ENCODE measurements around the gene DNMT3L. TPM values are rescaled to one million over a fixed set of nuclear protein-coding genes. Genes with fewer than 3 reads are reported as not detected.
"Not testable (repeated sequence)": the region's sequence is repeated elsewhere in the genome, so short reads cannot be mapped to it uniquely, and the experiment has no call there.

Gene DNMT3L
- total RNA-seq, 1 donor from 2014 or later, result not detected

DNA sequence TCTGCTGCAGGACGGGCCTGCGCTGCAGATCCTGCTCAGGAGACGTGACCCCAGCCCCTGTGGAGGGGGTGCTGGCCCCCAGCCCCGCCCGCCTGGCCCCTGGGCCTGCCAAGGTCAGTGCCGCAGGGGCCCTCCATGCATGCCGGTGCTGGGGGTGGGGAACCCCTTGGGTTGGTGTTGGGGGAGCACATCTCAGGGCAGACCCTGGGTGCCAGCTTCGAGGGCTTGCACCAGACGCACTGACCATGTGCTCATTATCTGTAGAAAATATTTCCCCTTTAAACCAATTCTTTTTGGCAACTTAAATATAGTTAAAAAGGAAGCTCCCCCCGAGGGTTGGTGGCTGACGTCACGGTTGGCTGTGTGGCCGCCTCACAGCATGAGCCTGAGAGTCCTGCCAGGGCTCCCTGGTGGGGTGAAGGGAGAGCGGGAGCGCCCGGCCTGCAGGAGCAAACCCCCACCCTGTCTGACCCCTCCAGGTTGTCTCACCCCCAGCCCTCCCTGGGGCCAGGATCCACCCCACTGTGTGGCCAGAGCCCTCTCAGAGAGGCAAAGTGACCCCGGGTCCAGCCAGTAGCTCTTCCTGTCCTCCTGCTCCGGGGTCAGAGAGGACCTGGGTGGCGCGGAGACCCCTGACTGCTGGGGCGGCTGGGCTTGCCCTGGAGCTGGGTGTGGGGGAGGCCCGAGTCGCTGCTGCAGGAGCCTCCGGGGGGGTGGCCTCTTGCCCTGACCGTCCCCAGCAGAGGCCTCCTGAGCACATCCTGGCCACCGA is 32.9 kb upstream of the DNMT3L start:
- DNase-seq (ENCODE audit: low spot score), result peak; percentile 64

DNA sequence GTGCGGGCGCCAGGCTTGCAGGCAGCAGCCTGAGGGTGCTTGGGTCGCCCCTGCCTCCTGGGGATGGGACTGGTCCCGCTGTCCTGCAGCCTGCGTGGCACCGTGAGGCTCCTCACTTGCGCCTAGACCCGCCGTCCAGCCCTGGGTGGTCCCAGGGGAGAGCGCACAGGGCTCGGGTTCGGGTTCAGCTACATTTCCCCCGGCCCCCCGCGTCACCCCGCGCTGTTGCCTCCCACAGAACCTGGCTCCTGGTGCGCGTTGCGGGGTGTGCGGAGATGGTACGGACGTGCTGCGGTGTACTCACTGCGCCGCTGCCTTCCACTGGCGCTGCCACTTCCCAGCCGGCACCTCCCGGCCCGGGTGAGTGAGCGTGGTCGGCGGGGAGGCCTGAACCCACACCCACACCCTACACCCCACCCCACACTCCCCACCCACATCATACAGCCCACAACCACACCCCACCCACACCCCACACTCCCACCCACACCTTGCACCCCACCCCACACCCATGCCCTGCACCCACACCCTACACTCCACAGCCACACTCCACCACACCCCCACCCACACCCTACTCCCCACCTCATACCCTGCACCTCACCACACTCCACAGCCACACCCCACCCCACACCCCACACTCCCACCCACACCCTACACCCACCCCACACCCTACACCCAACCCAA is 32.0 kb upstream of the DNMT3L start:
- no peak for DNase-seq (ENCODE audit: low spot score)

DNA sequence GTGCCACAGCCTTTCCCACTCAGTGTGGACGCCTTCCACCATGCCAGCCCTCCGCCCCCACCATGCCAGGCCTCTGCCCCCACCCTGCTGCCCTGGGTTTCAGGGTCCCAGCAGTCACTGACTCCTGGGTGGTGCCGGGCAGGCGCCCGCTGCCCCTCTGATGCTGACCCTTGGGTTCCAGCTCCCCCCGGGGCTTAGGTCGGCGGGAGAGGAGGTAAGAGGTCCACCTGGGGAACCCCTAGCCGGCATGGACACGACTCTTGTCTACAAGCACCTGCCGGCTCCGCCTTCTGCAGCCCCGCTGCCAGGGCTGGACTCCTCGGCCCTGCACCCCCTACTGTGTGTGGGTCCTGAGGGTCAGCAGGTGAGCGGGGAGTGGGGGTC is 31.1 kb upstream of the DNMT3L start:
- DNase-seq (ENCODE audit: low spot score), result no peak

DNA sequence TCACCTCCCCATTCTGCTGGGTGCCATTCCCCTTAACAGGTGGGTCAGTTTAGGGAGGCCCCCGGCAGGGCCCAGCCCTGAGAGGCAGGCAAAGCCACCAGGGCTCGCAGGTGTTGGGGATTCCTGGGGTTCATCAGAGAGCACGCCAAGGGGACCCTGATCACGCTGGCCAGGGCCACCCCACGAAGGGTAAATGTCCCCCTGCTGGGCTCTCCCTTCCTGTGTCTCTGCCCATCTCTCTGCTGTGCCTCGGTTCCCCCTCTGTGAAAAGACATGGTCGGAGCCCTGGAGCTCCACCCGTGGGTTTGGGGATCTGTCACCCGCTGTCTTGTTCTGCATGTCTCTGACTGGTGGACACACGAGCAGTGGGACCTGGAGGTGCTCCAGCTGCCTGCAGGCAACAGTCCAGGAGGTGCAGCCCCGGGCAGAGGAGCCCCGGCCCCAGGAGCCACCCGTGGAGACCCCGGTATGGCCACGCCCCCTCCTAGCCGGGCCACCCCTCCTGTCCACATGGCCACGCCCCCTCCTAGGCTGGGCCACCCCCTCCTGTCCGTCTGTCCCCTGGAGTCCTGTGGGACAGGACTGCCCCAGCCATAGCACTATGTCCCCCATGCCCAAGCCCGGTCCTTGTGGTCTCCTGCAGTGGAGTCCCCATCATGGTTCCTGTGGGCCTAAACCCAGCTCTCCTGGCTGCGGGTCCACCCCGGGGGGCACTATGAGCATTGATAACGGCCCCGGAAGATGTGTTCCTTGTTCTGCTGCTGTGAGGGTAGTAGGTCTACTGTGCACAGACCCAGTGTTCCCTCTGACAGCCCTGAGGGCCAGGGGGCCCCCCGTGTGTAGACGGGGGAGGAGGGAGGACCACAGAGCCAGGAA is 30.5 kb upstream of the DNMT3L start:
- no peak for DNase-seq (ENCODE audit: low spot score)

DNA sequence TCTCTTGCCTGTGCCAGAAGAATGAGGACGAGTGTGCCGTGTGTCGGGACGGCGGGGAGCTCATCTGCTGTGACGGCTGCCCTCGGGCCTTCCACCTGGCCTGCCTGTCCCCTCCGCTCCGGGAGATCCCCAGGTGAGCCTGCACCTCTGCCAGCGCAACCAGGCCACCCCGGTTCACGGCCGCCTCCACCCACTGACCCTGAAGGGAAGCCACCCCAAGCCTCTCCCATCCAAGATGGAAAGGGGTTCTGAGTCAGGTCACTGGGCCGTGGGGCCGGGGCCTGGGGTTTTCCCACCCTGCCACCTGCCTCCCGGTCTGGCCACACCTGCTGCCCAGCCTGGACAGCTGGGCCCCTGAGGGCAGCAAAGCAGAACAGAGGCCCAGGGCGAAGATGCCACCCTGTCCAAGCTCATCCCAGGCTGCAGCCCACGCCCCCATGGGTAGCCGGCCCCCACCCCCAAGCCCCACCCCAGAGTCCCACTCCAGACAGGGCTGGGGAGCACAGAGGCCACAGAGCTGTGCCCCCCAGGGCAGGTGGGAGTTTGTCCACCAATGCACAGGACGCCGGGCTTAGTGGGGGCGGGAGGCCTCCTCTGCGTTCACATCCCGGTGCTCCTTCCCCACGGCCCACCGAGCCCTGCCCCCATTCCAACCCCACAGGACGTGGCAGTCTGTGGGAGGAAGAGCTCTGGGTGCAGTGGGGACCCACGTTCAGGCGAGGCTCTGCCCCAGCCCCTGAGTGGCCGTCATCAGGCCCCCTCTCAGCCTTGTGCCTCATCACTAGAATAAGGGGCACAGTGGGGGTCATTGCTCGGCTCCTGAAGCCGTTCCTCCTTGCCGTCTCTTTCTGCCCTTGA is 29.6 kb upstream of the DNMT3L start:
- DNase-seq (ENCODE audit: low spot score), result no peak

DNA sequence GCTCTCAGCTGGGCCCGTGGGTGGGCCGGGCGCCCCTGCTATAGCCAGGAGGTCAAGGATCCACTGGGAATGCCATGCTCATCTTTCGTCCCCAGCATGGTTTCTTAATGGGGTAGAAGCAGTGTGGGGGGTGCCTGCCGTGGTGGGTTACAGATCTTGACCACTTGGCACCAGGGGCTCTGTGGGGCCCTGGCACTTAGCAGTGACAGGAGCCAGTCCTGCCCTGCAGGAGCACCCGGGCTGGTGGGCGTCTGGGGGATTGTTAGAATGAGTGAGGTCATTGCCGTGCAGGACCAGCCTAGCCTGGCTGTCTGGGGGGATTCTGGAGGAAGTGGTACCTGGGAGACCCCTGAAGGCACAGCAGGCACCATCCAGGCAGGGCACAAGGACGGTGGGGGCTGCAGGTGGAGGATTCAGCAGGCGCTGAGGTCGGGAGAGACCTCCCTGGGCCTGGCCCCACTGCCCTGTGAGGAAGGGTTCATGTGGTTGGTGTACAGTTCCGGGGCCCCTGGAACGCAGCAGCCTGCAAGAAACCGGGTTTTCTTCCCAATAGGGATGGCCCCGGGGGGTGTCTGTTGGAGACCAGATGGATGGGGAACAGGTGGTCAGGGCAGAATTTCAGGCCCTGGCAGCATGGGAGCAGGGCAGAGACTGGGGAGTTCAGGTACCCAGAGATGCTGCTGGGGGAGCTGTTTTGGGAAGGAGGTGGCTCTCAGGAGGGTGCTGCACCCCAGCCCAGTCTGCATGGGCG is 28.8 kb upstream of the DNMT3L start:
- DNase-seq (ENCODE audit: low spot score), result no peak

DNA sequence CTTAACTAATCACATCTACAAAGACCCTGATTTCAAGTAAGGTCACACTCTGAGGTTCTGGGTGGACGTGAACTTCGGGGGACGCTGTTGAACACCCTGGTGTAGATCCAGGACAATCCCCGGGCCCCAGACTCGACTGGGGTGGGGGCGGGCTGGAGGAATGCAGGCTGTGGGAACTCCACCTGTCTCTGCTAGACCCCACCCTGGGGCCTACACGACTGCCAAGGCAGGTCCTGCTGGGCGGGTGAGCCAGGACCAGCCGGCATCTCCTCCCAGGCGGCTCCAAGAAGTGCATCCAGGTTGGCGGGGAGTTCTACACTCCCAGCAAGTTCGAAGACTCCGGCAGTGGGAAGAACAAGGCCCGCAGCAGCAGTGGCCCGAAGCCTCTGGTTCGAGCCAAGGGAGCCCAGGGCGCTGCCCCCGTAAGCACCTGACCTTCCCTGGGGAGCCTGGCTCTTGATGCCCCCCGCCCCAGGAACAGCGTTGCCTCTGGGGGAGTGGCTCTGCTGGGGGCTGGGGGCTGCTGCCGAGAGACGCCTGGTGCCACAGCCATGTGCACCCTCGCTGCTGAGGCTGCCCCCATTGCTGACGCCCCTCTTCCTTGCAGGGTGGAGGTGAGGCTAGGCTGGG is 27.8 kb upstream of the DNMT3L start:
- no peak for DNase-seq (ENCODE audit: low spot score)

DNA sequence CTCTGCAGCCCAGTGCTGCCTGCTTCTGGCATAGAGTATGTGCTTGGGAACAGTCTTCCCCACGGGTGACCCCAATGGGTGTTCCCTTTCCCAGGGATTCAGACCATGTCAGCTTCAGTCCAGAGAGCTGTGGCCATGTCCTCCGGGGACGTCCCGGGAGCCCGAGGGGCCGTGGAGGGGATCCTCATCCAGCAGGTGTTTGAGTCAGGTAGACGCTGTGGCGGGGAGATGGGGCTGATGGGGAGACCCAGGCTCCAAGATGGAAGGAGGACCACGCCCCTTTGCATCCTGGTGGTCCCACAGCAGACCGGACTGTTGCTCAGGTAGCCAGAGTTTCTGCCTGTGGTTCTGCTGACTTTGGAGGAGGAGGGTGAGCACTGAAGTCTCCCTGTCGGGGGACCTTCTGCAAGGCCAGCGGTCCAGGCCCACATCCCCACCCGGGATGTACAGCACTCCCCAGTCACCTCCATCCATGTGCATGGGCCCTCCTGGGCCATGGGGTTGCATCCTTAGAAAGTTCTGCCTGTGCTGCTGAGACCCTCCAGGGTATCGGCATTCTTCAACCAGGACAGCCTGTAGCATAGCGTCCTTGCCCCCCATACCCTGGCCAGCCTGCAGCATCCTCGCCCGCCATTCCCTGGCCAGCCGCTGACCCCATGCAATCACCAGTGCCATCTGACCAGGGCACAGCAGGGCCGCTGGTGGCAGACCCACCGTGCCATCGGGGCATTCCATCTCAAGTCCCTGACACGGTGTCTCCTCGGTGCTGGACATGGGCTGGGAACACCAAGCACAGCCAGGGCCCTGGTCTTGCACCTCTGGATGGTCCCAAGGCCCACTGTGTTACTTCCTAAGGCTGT is 26.8 kb upstream of the DNMT3L start:
- no peak for DNase-seq (ENCODE audit: low spot score)

DNA sequence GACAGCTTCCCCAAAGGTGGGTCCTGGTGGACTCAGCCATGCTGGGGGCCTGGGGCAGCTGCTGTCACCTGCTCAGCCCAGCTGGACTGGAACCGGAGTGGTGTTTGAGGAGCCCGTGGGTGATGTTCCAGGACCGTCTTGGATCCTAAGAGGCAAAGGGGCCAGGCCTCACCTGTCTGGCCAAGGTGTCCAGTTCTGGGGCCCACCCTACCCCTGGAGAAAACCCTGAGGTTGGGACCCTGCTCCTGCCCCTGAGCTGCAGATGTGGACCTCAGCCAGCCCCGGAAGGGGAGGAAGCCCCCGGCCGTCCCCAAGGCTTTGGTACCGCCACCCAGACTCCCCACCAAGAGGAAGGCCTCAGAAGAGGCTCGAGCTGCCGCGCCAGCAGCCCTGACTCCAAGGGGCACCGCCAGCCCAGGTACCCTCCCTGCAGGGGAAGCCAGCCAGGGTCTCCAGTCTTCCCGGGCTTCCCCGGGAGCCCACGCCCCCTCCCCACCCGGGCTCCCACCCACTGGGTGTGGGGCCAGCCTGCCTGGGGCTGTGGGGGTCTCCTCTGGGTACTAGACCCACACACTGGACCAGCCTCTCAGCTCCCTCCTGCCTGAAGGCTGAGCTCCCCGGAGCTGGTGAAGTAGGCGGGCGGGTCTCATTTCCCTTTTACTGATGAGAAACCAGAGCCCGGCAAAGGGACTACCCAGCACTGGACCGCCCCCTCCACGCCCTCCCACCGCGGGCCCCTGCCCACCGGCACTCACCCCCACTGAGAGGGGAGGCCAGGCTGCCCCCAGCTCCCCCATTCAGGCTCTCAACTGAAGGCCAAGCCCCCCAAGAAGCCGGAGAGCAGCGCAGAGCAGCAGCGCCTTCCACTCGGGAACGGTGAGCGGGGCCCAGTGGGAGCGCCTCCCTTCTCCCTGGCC is 25.3 kb upstream of the DNMT3L start:
- DNase-seq (ENCODE audit: low spot score), result no peak

DNA sequence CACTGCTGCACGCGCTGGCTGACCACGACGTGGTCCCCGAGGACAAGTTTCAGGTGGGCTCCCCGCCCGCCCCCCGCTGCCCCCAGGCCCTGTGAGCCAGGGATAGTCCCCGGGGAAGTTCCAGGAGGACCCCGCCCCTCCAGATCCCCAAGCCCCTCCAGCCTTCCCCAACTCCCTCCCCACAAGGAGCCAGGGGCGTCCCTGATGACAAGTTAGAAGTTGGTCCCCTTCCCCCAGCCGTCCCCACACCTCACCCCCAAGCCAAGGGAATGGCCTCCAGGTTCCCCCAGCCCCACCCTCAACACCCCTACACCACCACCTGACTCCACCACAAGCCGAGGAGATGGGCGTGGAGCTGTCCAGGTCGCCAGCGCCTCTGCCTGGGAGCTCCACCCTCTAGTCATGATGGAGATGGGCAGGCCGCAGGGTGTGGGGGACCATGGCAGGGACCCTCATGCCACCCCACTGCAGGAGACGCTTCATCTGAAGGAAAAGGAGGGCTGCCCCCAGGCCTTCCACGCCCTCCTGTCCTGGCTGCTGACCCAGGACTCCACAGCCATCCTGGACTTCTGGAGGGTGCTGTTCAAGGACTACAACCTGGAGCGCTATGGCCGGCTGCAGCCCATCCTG is 24.5 kb upstream of the DNMT3L start:
- DNase-seq (ENCODE audit: low spot score), result no peak

DNA sequence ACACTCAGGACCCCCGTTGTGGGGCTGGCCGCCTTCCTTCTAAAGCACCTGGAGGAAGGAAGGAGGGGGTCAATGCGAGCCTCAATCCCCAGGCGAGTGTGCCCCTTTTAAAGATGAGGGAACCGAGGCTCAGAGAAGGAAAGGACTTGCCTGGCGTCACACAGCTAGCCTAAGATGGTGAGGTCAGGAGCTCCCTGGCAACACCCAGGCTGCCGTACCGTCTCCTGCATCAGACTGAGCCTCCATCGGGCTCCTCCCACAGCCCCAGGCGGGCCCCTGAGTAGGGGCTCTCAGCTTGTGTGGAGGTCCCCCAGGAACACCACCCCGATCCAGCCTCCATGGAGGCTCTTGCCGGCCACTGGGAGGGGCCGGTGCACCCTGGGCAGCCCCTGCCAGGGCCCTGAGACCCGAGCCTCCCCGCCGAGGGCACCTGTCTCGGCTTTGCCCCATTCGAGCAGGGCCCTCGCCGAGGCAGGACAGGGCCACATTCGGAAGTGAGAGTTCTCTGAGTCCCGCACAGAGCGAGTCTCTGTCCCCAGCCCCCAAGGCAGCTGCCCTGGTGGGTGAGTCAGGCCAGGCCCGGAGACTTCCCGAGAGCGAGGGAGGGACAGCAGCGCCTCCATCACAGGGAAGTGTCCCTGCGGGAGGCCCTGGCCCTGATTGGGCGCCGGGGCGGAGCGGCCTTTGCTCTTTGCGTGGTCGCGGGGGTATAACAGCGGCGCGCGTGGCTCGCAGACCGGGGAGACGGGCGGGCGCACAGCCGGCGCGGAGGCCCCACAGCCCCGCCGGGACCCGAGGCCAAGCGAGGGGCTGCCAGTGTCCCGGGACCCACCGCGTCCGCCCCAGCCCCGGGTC is 23.7 kb upstream of the DNMT3L start, which contains the start of gene AIRE:
AIRE (plus strand) TSS at position 739 of the 855 bp plus-strand sequence. CDS start 131 bp downstream, outside the sequence.
- DNase-seq (ENCODE audit: low spot score), result no peak

DNA sequence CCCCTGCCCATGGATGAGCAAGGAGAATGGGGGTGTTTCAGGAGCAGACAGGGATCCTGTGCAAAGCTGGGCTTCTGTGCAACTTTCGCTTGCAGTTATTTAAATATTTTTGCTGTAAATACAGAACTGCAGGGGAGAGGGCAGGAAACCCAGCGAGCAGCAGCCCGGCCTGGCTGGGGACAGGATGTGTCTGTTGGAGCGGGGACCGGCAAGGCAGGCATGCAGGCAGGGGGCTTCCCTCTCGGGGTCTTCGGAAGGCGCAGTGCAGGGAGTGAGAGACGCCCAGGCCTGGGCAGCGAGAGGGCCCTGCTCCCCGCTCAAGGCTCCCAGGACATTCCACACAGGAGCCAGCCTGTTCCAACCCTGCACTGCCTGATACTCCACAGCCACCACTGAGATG is 22.3 kb upstream of the DNMT3L start:
- DNase-seq (ENCODE audit: low spot score), result no peak

DNA sequence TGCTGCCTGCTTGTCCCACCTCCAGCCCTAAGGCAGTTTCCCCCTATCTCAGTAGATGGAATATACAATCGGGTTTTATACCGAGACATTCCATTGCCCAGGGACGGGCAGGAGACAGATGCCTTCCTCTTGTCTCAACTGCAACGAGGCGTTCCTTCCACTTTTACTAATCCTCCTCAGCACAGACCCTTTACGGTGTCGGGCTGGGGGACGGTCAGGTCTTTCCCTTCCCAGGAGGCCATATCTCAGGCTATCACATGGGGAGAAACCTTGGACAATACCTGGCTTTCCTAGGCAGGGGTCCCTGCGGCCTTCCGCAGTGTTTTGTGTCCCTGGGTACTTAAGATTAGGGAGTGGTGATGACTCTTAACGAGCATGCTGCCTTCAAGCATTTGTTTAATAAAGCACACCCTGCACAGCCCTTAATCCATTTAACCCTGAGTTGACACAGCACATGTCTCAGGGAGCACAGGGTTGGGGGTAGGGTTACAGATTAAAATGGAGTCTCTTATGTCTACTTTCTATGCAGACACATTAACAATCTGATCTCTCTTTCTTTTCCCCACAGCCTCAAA is 21.6 kb upstream of the DNMT3L start:
- not testable (repeated sequence) for DNase-seq (ENCODE audit: low spot score)

DNA sequence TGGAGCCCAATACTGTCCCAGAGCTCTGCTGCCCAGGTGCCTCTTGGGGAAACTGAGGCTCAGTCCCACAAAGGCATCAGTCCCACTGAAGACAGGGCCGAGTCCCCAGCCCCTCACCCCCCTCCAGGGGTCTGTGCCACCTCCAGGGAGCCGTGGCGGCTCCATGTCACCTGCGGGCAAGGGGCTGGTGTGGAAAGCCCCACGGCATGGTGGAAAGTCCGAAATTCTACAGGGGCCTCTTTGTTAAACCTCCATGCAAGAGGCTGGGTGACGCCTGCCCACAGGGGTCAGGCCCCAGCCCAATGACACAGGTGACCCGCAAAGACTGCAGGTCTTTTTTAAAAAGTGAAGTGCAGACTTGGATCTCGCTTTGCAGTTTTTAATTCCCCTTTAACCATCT is 20.7 kb upstream of the DNMT3L start:
- DNase-seq (ENCODE audit: low spot score), result no peak

DNA sequence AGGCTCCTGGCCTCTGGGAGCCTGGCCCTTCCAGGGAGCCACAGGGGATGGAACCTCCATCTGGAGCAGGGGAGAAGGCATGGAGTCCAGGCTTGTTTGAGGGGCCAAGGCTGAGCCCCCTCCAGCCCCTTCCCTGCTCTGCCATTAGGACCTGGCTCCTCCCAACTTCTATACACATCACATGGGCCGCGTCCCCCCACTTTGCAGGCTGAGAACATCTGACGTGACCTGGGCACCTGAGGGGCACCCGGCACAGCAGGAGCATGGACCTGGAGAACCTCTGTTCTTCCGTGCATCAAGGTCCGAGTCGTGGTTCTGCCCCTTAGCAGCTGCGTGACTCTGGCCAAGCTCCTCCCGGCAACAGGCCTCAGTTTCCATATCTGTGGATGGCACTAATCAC is 20.1 kb upstream of the DNMT3L start:
- no peak for DNase-seq (ENCODE audit: low spot score)
